Activated naive CD4-positive, alpha-beta T cell treated with anti-CD3 and anti-CD28 coated beads, Interleukin-2, amount 50 U/mL, for 24 hours (primary cell): ENCODE data around the gene RABL2A.
"Not testable (repeated sequence)": the region's sequence is repeated elsewhere in the genome, so short reads cannot be mapped to it uniquely, and the experiment has no call there.

ENCODE experiments used
- H3K27ac Mint-ChIP-seq: one replicate; pipeline ENCODE4 v1.8.0; 2021; ENCODE audit warnings: mild to moderate bottlenecking, mixed read lengths
- H3K27me3 Mint-ChIP-seq: one replicate; pipeline ENCODE4 v1.8.0; 2021; ENCODE audit warnings: mixed read lengths
- H3K36me3 Mint-ChIP-seq: one replicate; pipeline ENCODE4 v1.8.0; 2021; ENCODE audit warnings: mixed read lengths
- H3K4me1 Mint-ChIP-seq: one replicate; pipeline ENCODE4 v1.8.0; 2021; ENCODE audit warnings: mixed read lengths
- H3K4me3 Mint-ChIP-seq: one replicate; pipeline ENCODE4 v1.8.0; 2021; ENCODE audit warnings: mild to moderate bottlenecking, mixed read lengths
- H3K9me3 Mint-ChIP-seq: one replicate; pipeline ENCODE4 v1.8.0; 2021; ENCODE audit warnings: mixed read lengths

RABL2A gene

DNA sequence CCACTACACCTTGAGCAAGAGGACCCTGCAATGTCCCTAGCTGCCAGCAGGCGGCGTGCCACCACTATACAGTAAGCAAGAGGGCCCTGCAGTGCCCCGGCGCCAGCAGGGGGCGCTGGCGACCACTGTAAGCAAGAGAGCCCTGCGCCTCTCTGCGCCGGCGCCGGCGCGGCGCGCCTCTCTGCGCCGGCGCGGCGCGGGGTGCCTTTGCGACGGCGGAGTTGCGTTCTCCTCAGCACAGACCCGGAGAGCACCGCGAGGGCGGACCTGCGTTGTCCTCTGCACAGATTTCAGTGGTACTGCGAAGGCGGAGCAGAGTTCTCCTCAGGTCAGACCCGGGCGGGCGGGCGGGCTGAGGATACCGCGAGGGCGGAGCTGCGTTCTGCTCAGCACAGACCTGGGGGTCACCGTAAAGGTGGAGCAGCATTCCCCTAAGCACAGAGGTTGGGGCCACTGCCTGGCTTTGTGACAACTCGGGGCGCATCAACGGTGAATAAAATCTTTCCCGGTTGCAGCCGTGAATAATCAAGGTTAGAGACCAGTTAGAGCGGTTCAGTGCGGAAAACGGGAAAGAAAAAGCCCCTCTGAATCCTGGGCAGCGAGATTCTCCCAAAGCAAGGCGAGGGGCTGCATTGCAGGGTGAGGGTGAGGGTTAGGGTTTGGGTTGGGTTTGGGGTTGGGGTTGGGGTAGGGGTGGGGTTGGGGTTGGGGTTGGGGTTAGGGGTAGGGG lies 24.9 kb upstream of the RABL2A start:
- H3K27ac Mint-ChIP-seq, H3K9me3 Mint-ChIP-seq, H3K27me3 Mint-ChIP-seq, H3K4me1 Mint-ChIP-seq, H3K4me3 Mint-ChIP-seq, H3K36me3 Mint-ChIP-seq: not testable (repeated sequence)

GRCh38 chr2:113602869-113603466 lies 24.1 kb upstream of the RABL2A start:
- Mint-ChIP-seq H3K9me3 (no peaks in the 10 kb centered on the region), H3K4me3 (peak overlapping the region; percentile 89), H3K36me3 (no peaks in the 10 kb centered on the region), H3K27me3 (no peaks in the 10 kb centered on the region), H3K27ac (no peak overlapping the region), H3K4me1 (peaks cover 8% of the 10 kb centered on the region)

GRCh38 chr2:113603467-113604084 lies 23.5 kb upstream of the RABL2A start:
- H3K4me1 Mint-ChIP-seq, H3K36me3 Mint-ChIP-seq, H3K27me3 Mint-ChIP-seq, H3K9me3 Mint-ChIP-seq: not testable (repeated sequence)
- peak overlapping the region; percentile 89 for H3K4me3 Mint-ChIP-seq
- H3K27ac Mint-ChIP-seq: peak overlapping the region; percentile 94

DNA sequence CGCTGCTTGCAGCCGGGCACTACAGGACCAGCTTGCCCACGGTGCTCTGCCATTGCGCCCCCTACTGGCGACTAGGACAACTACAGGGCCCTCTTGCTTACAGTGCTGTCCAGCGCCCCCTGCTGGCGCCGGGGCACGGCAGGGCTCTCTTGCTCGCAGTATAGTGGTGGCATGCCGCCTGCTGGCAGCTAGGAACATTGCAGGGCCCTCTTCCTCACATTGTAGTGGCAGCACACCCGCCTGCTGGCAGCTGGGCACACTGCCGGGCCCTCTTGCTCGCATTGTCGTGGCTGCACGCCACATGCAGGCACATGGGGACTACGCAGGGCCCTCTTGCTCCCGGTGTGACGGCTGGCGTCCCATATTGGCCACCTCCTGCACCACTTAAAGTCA lies 23.0 kb upstream of the RABL2A start:
- Mint-ChIP-seq H3K27ac (peak overlapping the region; percentile 94), H3K4me3 (peak overlapping the region; percentile 89)
- not testable (repeated sequence) for H3K4me1 Mint-ChIP-seq, H3K27me3 Mint-ChIP-seq, H3K9me3 Mint-ChIP-seq, H3K36me3 Mint-ChIP-seq

- not testable (repeated sequence) for H3K4me1 Mint-ChIP-seq, H3K36me3 Mint-ChIP-seq, H3K27me3 Mint-ChIP-seq, H3K9me3 Mint-ChIP-seq
- H3K4me3 Mint-ChIP-seq: peak overlapping the region; percentile 89
- peak overlapping the region; percentile 94 for H3K27ac Mint-ChIP-seq
Observed at GRCh38 chr2:113604661-113605060, 22.4 kb upstream of the RABL2A start.

DNA sequence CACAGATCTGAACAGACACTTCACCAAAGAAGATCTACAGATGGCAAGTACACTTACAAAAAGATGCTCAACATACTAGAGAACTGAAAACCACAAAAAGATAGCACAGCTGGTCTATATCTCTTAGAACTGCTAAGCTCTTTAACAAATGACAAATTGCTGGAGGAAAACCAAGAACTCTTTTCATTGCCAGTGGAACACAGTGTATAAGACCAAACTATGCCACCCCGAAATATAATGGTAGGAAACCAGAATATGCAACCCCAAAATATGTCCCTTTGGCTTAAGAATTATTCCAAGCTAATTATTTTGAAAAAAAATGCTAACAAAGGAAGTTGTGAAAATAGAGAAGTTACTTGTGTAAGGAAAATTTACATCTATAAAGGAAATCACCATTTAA lies 21.0 kb upstream of the RABL2A start:
- H3K27me3 Mint-ChIP-seq, H3K4me3 Mint-ChIP-seq, H3K36me3 Mint-ChIP-seq, H3K27ac Mint-ChIP-seq, H3K4me1 Mint-ChIP-seq, H3K9me3 Mint-ChIP-seq: not testable (repeated sequence)

- H3K36me3 Mint-ChIP-seq, H3K4me1 Mint-ChIP-seq, H3K4me3 Mint-ChIP-seq, H3K27me3 Mint-ChIP-seq, H3K9me3 Mint-ChIP-seq, H3K27ac Mint-ChIP-seq: not testable (repeated sequence)
Observed at GRCh38 chr2:113609822-113610221, 17.2 kb upstream of the RABL2A start.

DNA sequence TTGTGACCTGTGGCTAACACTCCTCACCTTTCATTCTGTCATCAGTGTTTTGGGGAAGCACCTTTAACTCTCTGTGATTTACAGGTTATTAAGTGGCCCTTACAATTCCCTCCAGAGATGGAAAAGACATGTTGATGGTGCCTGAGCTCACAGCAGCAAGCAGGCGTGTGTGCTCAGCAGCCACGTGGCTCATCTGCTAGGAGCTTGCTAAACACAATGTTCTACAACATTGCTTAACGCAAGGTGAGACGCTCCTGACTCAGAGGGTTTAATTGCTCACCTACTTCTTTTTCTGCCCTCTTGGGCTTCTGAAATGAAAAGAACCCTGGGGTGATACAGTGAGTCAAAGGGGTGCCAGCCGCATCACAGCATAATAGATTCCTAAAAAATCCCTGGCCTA lies 6.1 kb upstream of the RABL2A start:
- not testable (repeated sequence) for H3K9me3 Mint-ChIP-seq, H3K27ac Mint-ChIP-seq, H3K36me3 Mint-ChIP-seq, H3K27me3 Mint-ChIP-seq, H3K4me1 Mint-ChIP-seq, H3K4me3 Mint-ChIP-seq

DNA sequence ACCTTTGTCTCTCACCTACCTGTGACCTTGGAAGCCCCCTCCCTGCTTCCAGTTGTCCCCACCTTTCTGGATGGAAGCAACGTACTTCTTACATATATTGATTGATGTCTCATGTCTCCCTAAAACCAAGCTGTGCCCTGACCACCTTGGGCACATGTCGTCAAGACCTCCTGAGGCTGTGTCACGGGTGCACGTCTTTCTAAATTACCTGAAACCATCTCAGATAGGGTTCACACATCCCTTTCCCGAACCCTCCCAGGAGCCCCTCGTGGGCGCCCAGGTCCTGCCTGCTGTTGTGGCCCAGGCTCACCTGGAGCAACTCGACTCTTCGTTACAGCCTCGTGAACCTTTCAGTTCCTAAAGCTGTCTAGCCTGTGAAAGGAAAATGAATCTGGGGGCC lies 1.2 kb upstream of the RABL2A start:
- not testable (repeated sequence) for H3K27ac Mint-ChIP-seq, H3K36me3 Mint-ChIP-seq, H3K4me1 Mint-ChIP-seq, H3K4me3 Mint-ChIP-seq, H3K9me3 Mint-ChIP-seq, H3K27me3 Mint-ChIP-seq

- H3K9me3 Mint-ChIP-seq, H3K36me3 Mint-ChIP-seq, H3K27ac Mint-ChIP-seq, H3K4me3 Mint-ChIP-seq, H3K27me3 Mint-ChIP-seq, H3K4me1 Mint-ChIP-seq: not testable (repeated sequence)
Observed at GRCh38 chr2:113632849-113633345, 5.8 kb downstream of the RABL2A start.

DNA sequence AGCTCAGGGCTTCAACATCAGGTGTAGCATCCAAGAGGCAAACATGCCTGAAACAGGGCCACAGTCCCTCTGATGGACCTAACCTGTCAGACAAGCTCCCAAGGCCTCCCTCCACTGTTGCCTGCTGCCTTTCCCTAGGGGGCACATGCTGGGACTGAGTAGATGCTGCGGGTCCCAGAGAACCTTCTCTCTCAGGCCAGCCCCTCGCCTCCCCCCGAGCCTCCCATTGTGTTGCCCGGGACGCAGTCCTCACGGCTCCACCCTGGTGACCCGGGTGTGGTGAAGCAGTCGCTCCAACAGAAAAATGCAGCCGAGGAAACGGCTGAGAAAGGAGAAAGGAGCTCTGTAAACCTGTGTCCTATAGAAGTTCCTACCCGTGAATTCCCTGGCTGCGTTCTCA lies 8.3 kb downstream of the RABL2A start:
- H3K36me3 Mint-ChIP-seq, H3K4me3 Mint-ChIP-seq, H3K27me3 Mint-ChIP-seq, H3K4me1 Mint-ChIP-seq, H3K27ac Mint-ChIP-seq, H3K9me3 Mint-ChIP-seq: not testable (repeated sequence)

DNA sequence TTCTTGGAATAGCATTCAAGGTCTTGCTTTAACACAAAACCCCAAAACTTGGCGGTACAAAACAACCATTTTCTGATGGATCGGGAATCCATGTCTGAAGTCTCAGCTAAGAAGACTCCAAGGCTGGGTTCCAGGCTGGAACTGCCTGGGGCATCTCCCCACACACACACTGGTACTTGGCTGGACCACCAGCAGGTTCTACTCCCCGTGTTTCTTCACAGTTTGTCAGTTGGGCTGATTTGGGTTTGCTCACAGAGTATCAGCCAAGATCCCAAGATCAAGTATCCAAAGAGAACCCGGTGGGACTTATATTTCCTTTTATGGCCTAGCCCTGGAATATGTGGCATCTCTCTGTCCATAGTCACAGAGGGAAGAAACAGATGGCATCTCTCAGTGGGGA lies 9.2 kb downstream of the RABL2A start:
- H3K9me3 Mint-ChIP-seq, H3K27me3 Mint-ChIP-seq, H3K4me3 Mint-ChIP-seq, H3K4me1 Mint-ChIP-seq, H3K36me3 Mint-ChIP-seq, H3K27ac Mint-ChIP-seq: not testable (repeated sequence)

GRCh38 chr2:113638084-113638483 lies 11.0 kb downstream of the RABL2A start:
- not testable (repeated sequence) for H3K27ac Mint-ChIP-seq, H3K4me1 Mint-ChIP-seq, H3K4me3 Mint-ChIP-seq, H3K9me3 Mint-ChIP-seq, H3K36me3 Mint-ChIP-seq, H3K27me3 Mint-ChIP-seq

- not testable (repeated sequence) for H3K36me3 Mint-ChIP-seq, H3K4me1 Mint-ChIP-seq, H3K27me3 Mint-ChIP-seq, H3K4me3 Mint-ChIP-seq, H3K27ac Mint-ChIP-seq, H3K9me3 Mint-ChIP-seq
Observed at GRCh38 chr2:113646217-113646616, 19.2 kb downstream of the RABL2A start.

GRCh38 chr2:113650834-113651815 lies 24.1 kb downstream of the RABL2A start:
- not testable (repeated sequence) for H3K4me3 Mint-ChIP-seq, H3K9me3 Mint-ChIP-seq, H3K27ac Mint-ChIP-seq, H3K36me3 Mint-ChIP-seq, H3K27me3 Mint-ChIP-seq, H3K4me1 Mint-ChIP-seq

DNA sequence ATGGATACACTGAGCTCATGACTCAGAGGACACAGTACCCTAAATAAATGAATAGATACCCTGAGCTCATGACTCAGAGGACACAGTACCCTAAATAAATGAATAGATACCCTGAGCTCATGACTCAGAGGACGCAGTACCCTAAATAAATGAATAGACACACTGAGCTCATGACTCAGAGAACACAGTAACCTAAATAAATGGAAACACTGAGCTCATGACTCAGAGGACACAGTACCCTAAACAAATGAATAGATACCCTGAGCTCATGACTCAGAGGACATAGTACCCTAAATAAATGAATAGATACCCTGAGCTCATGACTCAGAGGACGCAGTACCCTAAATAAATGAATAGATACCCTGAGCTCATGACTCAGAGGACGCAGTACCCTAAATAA lies 25.5 kb downstream of the RABL2A start:
- H3K9me3 Mint-ChIP-seq, H3K27me3 Mint-ChIP-seq, H3K4me1 Mint-ChIP-seq, H3K36me3 Mint-ChIP-seq, H3K4me3 Mint-ChIP-seq, H3K27ac Mint-ChIP-seq: not testable (repeated sequence)
